SU-DHL-6 (cell line): ENCODE results near the gene THRA.

Source experiments
- H2AFZ ChIP-seq: fragments of 200-600 bp; sonication (generic); 2 replicates; pipeline ENCODE4 v1.6.1; 2014; ENCODE audit warnings: low read depth, mild to moderate bottlenecking, moderate library complexity, mixed read lengths, antibody characterized with exemption, low read length; ENCODE audit not compliant: severe bottlenecking
- H3F3A ChIP-seq: fragments of 200-600 bp; shearing (Covaris generic); 2 replicates; pipeline ENCODE4 v1.6.0; 2016; ENCODE audit warnings: antibody characterized with exemption, mild to moderate bottlenecking; ENCODE audit not compliant: insufficient read depth
- H3K27ac ChIP-seq: fragments of 200-600 bp; sonication (generic); 2 replicates; pipeline ENCODE4 v1.5.1; 2016; ENCODE audit warnings: low read depth, mild to moderate bottlenecking, low read length, moderate library complexity, mixed read lengths
- H3K27me3 ChIP-seq: fragments of 200-600 bp; sonication (generic), shearing (Covaris generic); 2 replicates; pipeline ENCODE4 v1.6.0; 2014; ENCODE audit warnings: mild to moderate bottlenecking, low read length
- H3K36me3 ChIP-seq: fragments of 200-600 bp; sonication (generic); 2 replicates; pipeline ENCODE4 v1.6.1; 2014; ENCODE audit warnings: mild to moderate bottlenecking, low read length, mixed read lengths
- H3K4me2 ChIP-seq: fragments of 300-600, 200-600 bp; shearing (Covaris generic), sonication (generic); 2 replicates; pipeline ENCODE4 v1.6.0; 2014; ENCODE audit warnings: low read length, low read depth, mild to moderate bottlenecking; ENCODE audit not compliant: poor library complexity, severe bottlenecking
- H3K4me3 ChIP-seq: fragments of 200-600 bp; sonication (generic); 2 replicates; pipeline ENCODE4 v1.5.1; 2014; ENCODE audit warnings: antibody characterized with exemption, low read length, mild to moderate bottlenecking, mixed read lengths; ENCODE audit not compliant: insufficient read depth, poor library complexity, severe bottlenecking
- H3K79me2 ChIP-seq: fragments of 200-600 bp; sonication (generic); 2 replicates; pipeline ENCODE4 v1.6.1; 2014; ENCODE audit warnings: mild to moderate bottlenecking, low read length, moderate library complexity; ENCODE audit not compliant: insufficient read depth
- H3K9ac ChIP-seq: fragments of 200-600 bp; sonication (generic); 2 replicates; pipeline ENCODE4 v1.7.0; 2014; ENCODE audit warnings: mild to moderate bottlenecking, low read length
- H3K9me2 ChIP-seq: fragments of 200-600 bp; sonication (generic); replicated peaks from 2 replicates; pipeline ENCODE4 v1.6.1; 2014; ENCODE audit warnings: low read length; ENCODE audit not compliant: insufficient read depth
- H3K9me3 ChIP-seq: fragments of 200-600 bp; sonication (generic); 2 replicates; pipeline ENCODE4 v1.6.1; 2014; ENCODE audit warnings: low read length, mixed read lengths; ENCODE audit not compliant: insufficient read depth
- H4K20me1 ChIP-seq: fragments of 200-600 bp; sonication (generic); 2 replicates; pipeline ENCODE4 v1.6.1; 2014; ENCODE audit warnings: low read depth, mild to moderate bottlenecking, antibody characterized with exemption, low read length, moderate library complexity, mixed read lengths
- EZH2phosphoT487 ChIP-seq: fragments of 200-600 bp; sonication (generic), shearing (Covaris generic); conservative IDR thresholded peaks from 2 replicates; pipeline ENCODE4 v1.6.1; 2018; ENCODE audit warnings: mild to moderate bottlenecking, antibody characterized with exemption, low read length, moderate library complexity, mixed read lengths
- TF ChIP-seq, protein P1 (sequence below): fragments of 200-600 bp; sonication (generic); IDR thresholded peaks from one replicate; pipeline ENCODE4 v1.5.1; 2017; ENCODE audit warnings: antibody characterized with exemption, mild to moderate bottlenecking, low read length, moderate library complexity; ENCODE audit not compliant: insufficient read depth, poor library complexity, severe bottlenecking

The THRA gene

DNA sequence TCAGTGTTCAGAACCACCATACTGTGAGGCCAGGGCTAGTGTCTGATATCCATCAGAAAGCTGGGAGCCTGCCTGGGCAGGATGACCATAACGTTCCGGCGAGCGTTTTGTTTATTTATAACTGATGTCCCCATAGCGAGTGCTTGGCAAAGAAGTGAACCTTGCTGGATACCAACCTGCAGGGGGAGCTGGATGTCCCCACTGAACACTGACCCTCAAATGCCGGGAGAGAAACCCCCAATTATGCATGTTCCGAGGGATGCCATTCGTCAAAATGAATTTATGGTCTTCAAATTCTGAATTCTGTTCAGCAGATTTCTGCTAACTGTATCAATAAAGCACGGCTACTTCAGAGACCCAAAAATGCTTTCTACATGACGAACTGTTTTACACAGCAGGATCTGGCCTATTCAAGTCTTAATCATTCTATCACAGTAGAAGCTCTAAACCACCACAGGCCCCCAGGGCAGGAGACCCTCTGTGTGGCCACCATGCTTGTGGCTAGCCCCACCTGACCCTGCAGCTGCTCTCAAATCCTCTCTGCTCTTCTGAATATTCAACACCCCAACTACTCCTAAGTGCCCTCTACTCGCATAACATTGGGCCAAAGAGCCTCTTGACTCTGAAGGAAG lies 23.8 kb upstream of the THRA start:
- TF ChIP-seq EZH2phosphoT487: no peak
- TF ChIP-seq, protein P1, sequence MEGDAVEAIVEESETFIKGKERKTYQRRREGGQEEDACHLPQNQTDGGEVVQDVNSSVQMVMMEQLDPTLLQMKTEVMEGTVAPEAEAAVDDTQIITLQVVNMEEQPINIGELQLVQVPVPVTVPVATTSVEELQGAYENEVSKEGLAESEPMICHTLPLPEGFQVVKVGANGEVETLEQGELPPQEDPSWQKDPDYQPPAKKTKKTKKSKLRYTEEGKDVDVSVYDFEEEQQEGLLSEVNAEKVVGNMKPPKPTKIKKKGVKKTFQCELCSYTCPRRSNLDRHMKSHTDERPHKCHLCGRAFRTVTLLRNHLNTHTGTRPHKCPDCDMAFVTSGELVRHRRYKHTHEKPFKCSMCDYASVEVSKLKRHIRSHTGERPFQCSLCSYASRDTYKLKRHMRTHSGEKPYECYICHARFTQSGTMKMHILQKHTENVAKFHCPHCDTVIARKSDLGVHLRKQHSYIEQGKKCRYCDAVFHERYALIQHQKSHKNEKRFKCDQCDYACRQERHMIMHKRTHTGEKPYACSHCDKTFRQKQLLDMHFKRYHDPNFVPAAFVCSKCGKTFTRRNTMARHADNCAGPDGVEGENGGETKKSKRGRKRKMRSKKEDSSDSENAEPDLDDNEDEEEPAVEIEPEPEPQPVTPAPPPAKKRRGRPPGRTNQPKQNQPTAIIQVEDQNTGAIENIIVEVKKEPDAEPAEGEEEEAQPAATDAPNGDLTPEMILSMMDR: no peak
- no peaks in the 10 kb centered on the region for H3K9me2 ChIP-seq
- H3K27me3 ChIP-seq: no peaks in the 10 kb centered on the region
- no peaks in the 10 kb centered on the region for H3F3A ChIP-seq
- H3K4me3 ChIP-seq: no peak overlapping the region
- H4K20me1 ChIP-seq: no peaks in the 10 kb centered on the region
- no peak overlapping the region for H3K27ac ChIP-seq
- H2AFZ ChIP-seq: no peak overlapping the region
- H3K79me2 ChIP-seq: no peaks in the 10 kb centered on the region
- H3K9ac ChIP-seq: no peak overlapping the region
- no peak overlapping the region for H3K4me2 ChIP-seq
- no peaks in the 10 kb centered on the region for H3K36me3 ChIP-seq
- H3K9me3 ChIP-seq: no peaks in the 10 kb centered on the region

DNA sequence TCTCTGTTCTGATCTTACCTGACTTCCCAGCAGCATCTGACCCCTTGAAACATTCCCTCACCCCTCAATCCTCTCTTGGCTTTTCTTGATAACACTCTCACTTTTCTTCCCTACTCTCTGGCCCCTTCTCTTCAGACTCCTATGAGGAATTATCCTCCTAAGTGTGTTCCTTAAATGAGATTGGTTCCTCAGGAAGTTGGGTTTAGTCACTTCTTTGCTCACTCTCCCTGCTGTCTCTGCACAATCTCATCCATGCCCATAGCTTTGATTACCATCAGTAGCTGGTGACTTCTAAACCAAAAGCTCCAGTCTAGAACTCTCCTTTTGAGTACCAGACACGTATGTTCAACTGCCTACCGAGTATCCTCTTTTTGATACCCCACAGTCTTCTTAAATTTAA lies 21.6 kb upstream of the THRA start:
- H3K9ac ChIP-seq: no peak overlapping the region
- no peaks in the 10 kb centered on the region for H3K9me3 ChIP-seq
- no peaks in the 10 kb centered on the region for H3K79me2 ChIP-seq
- H2AFZ ChIP-seq: no peak overlapping the region
- no peaks in the 10 kb centered on the region for H3F3A ChIP-seq
- no peak overlapping the region for H3K4me3 ChIP-seq
- no peaks in the 10 kb centered on the region for H4K20me1 ChIP-seq
- H3K4me2 ChIP-seq: no peak overlapping the region
- H3K9me2 ChIP-seq: no peaks in the 10 kb centered on the region
- no peak overlapping the region for H3K27ac ChIP-seq
- TF ChIP-seq EZH2phosphoT487: no peak
- TF ChIP-seq, protein P1: no peak
- H3K27me3 ChIP-seq: no peaks in the 10 kb centered on the region
- no peaks in the 10 kb centered on the region for H3K36me3 ChIP-seq

DNA sequence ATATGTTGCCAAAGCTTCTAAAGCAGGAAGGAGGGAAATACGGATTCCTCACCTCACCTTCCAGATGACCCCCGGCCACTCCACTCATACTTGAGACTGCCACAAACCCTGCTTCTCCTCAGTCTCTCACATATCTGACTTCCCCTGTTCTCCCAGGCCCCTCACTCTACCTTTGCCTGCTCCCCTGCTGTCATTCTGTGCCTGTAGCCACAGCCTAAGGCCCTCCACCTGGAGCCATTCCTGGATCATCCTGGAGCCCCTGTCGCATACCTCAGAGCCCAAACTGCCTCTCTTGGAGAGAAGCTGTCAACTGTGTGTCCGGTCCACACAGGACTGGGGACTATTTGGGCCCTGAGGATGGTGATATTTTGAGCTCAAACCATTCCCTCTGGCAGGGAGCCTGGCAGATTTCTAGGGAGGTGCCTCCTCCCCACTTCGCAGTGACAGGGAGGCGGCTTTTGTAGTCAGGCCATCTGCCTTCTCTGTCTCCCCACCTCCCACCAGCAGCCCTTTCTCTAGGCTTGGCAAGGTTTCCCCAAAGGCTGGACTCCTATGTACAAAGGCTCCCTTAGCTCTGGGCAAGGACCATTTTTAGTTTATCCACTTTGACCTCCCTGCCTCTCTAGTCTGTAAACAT lies 6.3 kb upstream of the THRA start:
- no peaks in the 10 kb centered on the region for H3K79me2 ChIP-seq
- H3K9me3 ChIP-seq: no peaks in the 10 kb centered on the region
- no peak overlapping the region for H3K4me3 ChIP-seq
- no peaks in the 10 kb centered on the region for H4K20me1 ChIP-seq
- H3K9me2 ChIP-seq: no peaks in the 10 kb centered on the region
- no peak overlapping the region for H3K9ac ChIP-seq
- no peak overlapping the region for H2AFZ ChIP-seq
- TF ChIP-seq, protein P1: no peak
- no peak for TF ChIP-seq EZH2phosphoT487
- no peaks in the 10 kb centered on the region for H3F3A ChIP-seq
- no peaks in the 10 kb centered on the region for H3K36me3 ChIP-seq
- no peak overlapping the region for H3K4me2 ChIP-seq
- no peaks in the 10 kb centered on the region for H3K27me3 ChIP-seq
- no peak overlapping the region for H3K27ac ChIP-seq
